Right lung (tissue), 5 donors: ENCODE results near the gene ELP4. TPM values are rescaled to one million over a fixed set of nuclear protein-coding genes. Genes with fewer than 3 reads are reported as not detected.
"Not testable (repeated sequence)": the region's sequence is repeated elsewhere in the genome, so short reads cannot be mapped to it uniquely, and the experiment has no call there.

ENCODE experiments used
- DNase-seq, 2 donors: peaks; one replicate each; pipeline ENCODE4 v3.0.0-alpha.2; 2013
- polyA plus RNA-seq, 5 donors: library from polyadenylated mRNA; unstranded; fragments of 120-200 nt; gene quantifications; one replicate each; pipeline versions ENCODE4 v1.2.1 to v1.2.3, GENCODE V29; 2013; ENCODE audit warnings: inconsistent platforms in 1 of 5, low replicate concordance in 1 of 5; ENCODE audit not compliant: insufficient read length in 5 of 5, insufficient read depth in 1 of 5

The ELP4 gene
- polyA plus RNA-seq, 5 donors: 18.5 to 28.1 (median 25.5) TPM

- DNase-seq: no peak
Measured at GRCh38 chr11:31531293-31531692, 21.7 kb downstream of the ELP4 start.

GRCh38 chr11:31535479-31535878 is 25.9 kb downstream of the ELP4 start:
- DNase-seq: no peak

- DNase-seq: no peak
Measured at GRCh38 chr11:31542862-31543261, 33.3 kb downstream of the ELP4 start.

GRCh38 chr11:31555938-31556337 is 46.4 kb downstream of the ELP4 start:
- DNase-seq: no peak

- peak; percentile 23 to 33 for DNase-seq
Measured at GRCh38 chr11:31558001-31558400, 48.4 kb downstream of the ELP4 start.

- no peak for DNase-seq
Measured at GRCh38 chr11:31560842-31561476, 51.4 kb downstream of the ELP4 start.

- DNase-seq: not testable (repeated sequence)
Measured at GRCh38 chr11:31564517-31564916, 55.0 kb downstream of the ELP4 start.

GRCh38 chr11:31574133-31574532 is 64.6 kb downstream of the ELP4 start:
- DNase-seq: not testable (repeated sequence)

- DNase-seq: not testable (repeated sequence)
Measured at GRCh38 chr11:31575764-31576163, 66.2 kb downstream of the ELP4 start.

- not testable (repeated sequence) for DNase-seq
Measured at GRCh38 chr11:31579412-31579811, 69.8 kb downstream of the ELP4 start.

- DNase-seq: no peak
Measured at GRCh38 chr11:31582697-31583096, 73.1 kb downstream of the ELP4 start.

GRCh38 chr11:31598454-31598853 is 88.9 kb downstream of the ELP4 start:
- no peak for DNase-seq

GRCh38 chr11:31601635-31602282 is 92.2 kb downstream of the ELP4 start:
- no peak for DNase-seq

- no peak for DNase-seq
Measured at GRCh38 chr11:31606893-31607292, 97.3 kb downstream of the ELP4 start.

GRCh38 chr11:31607914-31608313 is 98.3 kb downstream of the ELP4 start:
- no peak for DNase-seq

- no peak for DNase-seq
Measured at GRCh38 chr11:31608995-31609394, 99.4 kb downstream of the ELP4 start.

- DNase-seq: no peak
Measured at GRCh38 chr11:31610544-31610943, 101.0 kb downstream of the ELP4 start.

GRCh38 chr11:31617246-31617645 is 107.7 kb downstream of the ELP4 start:
- DNase-seq: no peak

- DNase-seq: no peak
Measured at GRCh38 chr11:31619980-31620379, 110.4 kb downstream of the ELP4 start.

- no peak for DNase-seq
Measured at GRCh38 chr11:31620434-31620833, 110.9 kb downstream of the ELP4 start.

- DNase-seq: no peak
Measured at GRCh38 chr11:31625868-31626267, 116.3 kb downstream of the ELP4 start.

- DNase-seq: no peak
Measured at GRCh38 chr11:31628111-31628510, 118.5 kb downstream of the ELP4 start.

- no peak for DNase-seq
Measured at GRCh38 chr11:31636983-31637382, 127.4 kb downstream of the ELP4 start.

- no peak for DNase-seq
Measured at GRCh38 chr11:31640611-31641010, 131.0 kb downstream of the ELP4 start.
